Esophagus squamous epithelium (tissue), 4 donors: ENCODE measurements around the gene GMDS.

Source experiments
- CTCF ChIP-seq, 6 experiments: fragments of 450-650 bp in 4 of 6; fragments of 200-600 bp in 2 of 6; sonication (generic) in 2 of 6; IDR thresholded peaks; one replicate each; pipeline ENCODE4 v1.5.1; 2016 to 2019; ENCODE audit warnings: antibody characterized with exemption in 6 of 6, mild to moderate bottlenecking in 4 of 6, moderate library complexity in 4 of 6
- POLR2A ChIP-seq, 4 donors: fragments of 450-650 bp; IDR thresholded peaks; one replicate each; pipeline ENCODE4 v1.6.1; 2017; ENCODE audit warnings: antibody characterized with exemption in 4 of 4, mild to moderate bottlenecking in 4 of 4, moderate library complexity in 3 of 4

- no peak for TF ChIP-seq POLR2A (IDR thresholded peaks at IDR 0.05)
- TF ChIP-seq CTCF (IDR thresholded peaks at IDR 0.05): no peak
These were observed 292.6 kb downstream of the GMDS start for GRCh38 chr6:1952740-1953360.
